ENCODE measurements around the gene PARD6A. TPM values are rescaled to one million over a fixed set of nuclear protein-coding genes. Genes with fewer than 3 reads are reported as not detected.

PARD6A gene
- total and polyA plus RNA-seq, 2 experiments from 2014 or later = 1.1 to 1.8 TPM

Other genes with a start within 250 kb of the PARD6A start
- 1.9 and 5.9 TPM in 2 replicates for gene ZDHHC1, start 244.5 kb upstream of the PARD6A start, total RNA-seq
- 10.0 and 10.6 TPM in 2 replicates for gene ZDHHC1, start 244.5 kb upstream of the PARD6A start, polyA plus RNA-seq
- 0.93 and 1.6 TPM in 2 replicates for gene HSD11B2, start 229.8 kb upstream of the PARD6A start, total RNA-seq
- 2.3 and 4.2 TPM in 2 replicates for gene HSD11B2, start 229.8 kb upstream of the PARD6A start, polyA plus RNA-seq
- 115 and 157 TPM in 2 replicates for gene ATP6V0D1, start 179.8 kb upstream of the PARD6A start, total RNA-seq
- gene ATP6V0D1, start 179.8 kb upstream of the PARD6A start, polyA plus RNA-seq = 223 and 232 TPM in 2 replicates
- gene AGRP, start 177.4 kb upstream of the PARD6A start, total RNA-seq = 1.9 TPM in 1 of 2 replicates, not detected in the other
- 0.93 and 2.3 TPM in 2 replicates for gene AGRP, start 177.4 kb upstream of the PARD6A start, polyA plus RNA-seq
- gene RIPOR1, start 132.1 kb upstream of the PARD6A start, total RNA-seq = 12.5 and 12.9 TPM in 2 replicates
- 37.8 and 38.3 TPM in 2 replicates for gene RIPOR1, start 132.1 kb upstream of the PARD6A start, polyA plus RNA-seq
- 44.1 and 46.0 TPM in 2 replicates for gene CTCF, start 98.4 kb upstream of the PARD6A start, total RNA-seq
- 35.5 and 36.8 TPM in 2 replicates for gene CTCF, start 98.4 kb upstream of the PARD6A start, polyA plus RNA-seq
- 0.52 and 1.7 TPM in 2 replicates for gene CARMIL2, start 15.8 kb upstream of the PARD6A start, total RNA-seq
- gene CARMIL2, start 15.8 kb upstream of the PARD6A start, polyA plus RNA-seq = 2.6 and 2.9 TPM in 2 replicates
- gene ACD, start 700 bp upstream of the PARD6A start, total RNA-seq = 17.1 and 18.5 TPM in 2 replicates
- 26.3 and 28.5 TPM in 2 replicates for gene ACD, start 700 bp upstream of the PARD6A start, polyA plus RNA-seq
- gene ENKD1, start 5.8 kb downstream of the PARD6A start, total RNA-seq = 8.3 and 10.2 TPM in 2 replicates
- 13.1 and 16.0 TPM in 2 replicates for gene ENKD1, start 5.8 kb downstream of the PARD6A start, polyA plus RNA-seq
- 1.7 and 2.3 TPM in 2 replicates for gene C16orf86, start 5.9 kb downstream of the PARD6A start, total RNA-seq
- gene C16orf86, start 5.9 kb downstream of the PARD6A start, polyA plus RNA-seq = 3.4 and 4.1 TPM in 2 replicates
- gene GFOD2, start 58.4 kb downstream of the PARD6A start, total RNA-seq = 9.8 and 10.4 TPM in 2 replicates
- 7.5 and 12.4 TPM in 2 replicates for gene GFOD2, start 58.4 kb downstream of the PARD6A start, polyA plus RNA-seq
- gene RANBP10, start 145.6 kb downstream of the PARD6A start, total RNA-seq = 8.6 and 8.8 TPM in 2 replicates
- 12.4 and 12.6 TPM in 2 replicates for gene RANBP10, start 145.6 kb downstream of the PARD6A start, polyA plus RNA-seq
- 3.1 TPM in 2 replicates for gene TSNAXIP1, start 145.9 kb downstream of the PARD6A start, total RNA-seq
- gene TSNAXIP1, start 145.9 kb downstream of the PARD6A start, polyA plus RNA-seq = 2.0 and 5.8 TPM in 2 replicates
- 35.4 and 40.0 TPM in 2 replicates for gene THAP11, start 181.4 kb downstream of the PARD6A start, total RNA-seq
- gene THAP11, start 181.4 kb downstream of the PARD6A start, polyA plus RNA-seq = 36.7 and 36.9 TPM in 2 replicates
- gene NUTF2, start 186.0 kb downstream of the PARD6A start, total RNA-seq = 100 and 102 TPM in 2 replicates
- 197 and 216 TPM in 2 replicates for gene NUTF2, start 186.0 kb downstream of the PARD6A start, polyA plus RNA-seq
- gene CENPT, start 186.7 kb downstream of the PARD6A start, total RNA-seq = 28.5 and 38.1 TPM in 2 replicates
- 84.0 and 115 TPM in 2 replicates for gene CENPT, start 186.7 kb downstream of the PARD6A start, polyA plus RNA-seq
- gene EDC4, start 212.1 kb downstream of the PARD6A start, total RNA-seq = 41.1 and 46.3 TPM in 2 replicates
- 59.0 and 76.7 TPM in 2 replicates for gene EDC4, start 212.1 kb downstream of the PARD6A start, polyA plus RNA-seq
- gene NRN1L, start 223.9 kb downstream of the PARD6A start, total RNA-seq = 0.73 TPM in 1 of 2 replicates, not detected in the other
- gene NRN1L, start 223.9 kb downstream of the PARD6A start, polyA plus RNA-seq = 1.6 TPM in 1 of 2 replicates, not detected in the other
- 29.2 and 30.5 TPM in 2 replicates for gene PSKH1, start 232.3 kb downstream of the PARD6A start, total RNA-seq
- gene PSKH1, start 232.3 kb downstream of the PARD6A start, polyA plus RNA-seq = 38.6 and 44.6 TPM in 2 replicates